Measurements from ENCODE around the gene RCBTB2. TPM values are rescaled to one million over a fixed set of nuclear protein-coding genes. Genes with fewer than 3 reads are reported as not detected.

Gene RCBTB2
- total RNA-seq, 4 donors from 2014 or later, result 29.1 to 49.6 (median 34.9) TPM

DNA sequence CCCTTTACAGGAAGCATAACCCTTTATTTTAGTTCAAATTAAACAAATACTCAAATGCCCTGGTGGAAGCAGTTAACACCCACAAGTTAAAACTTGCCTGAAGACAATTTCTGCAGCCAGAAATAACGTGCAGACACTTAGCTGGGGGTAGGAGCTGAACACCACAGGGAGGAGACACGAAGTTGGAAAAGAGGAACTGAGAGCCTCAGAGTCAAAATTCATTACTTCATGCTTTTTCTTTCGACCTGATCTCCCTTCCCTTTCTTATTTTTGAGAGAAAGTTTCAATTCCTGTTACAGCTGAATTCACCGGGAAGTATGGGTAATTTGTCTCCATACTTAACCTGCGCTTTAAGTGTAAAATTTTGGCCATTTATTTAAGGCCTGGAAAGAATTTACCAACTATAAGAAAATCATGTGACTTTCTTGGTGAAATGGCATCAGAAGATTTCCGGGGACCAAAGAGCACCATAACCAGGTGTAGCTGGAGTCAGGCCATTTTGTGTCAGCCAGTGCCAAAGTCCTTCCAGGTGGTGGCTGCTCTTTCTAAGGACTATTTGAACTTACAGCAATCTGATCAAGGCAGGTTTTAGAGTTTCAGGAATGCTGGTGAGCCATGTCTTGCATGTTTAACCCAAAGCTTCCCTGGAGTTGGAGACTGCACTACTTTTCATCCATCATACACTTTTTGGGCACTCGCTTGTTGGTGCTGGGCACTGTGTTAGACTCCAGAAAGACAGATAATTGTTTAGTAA is 46.5 kb upstream of the RCBTB2 start:
- peaks cover 0 to 17% of the 10 kb centered on the region in 2 donors for H3K4me1 ChIP-seq
- WGBS, 2 donors, result 75 to 77% methylated on average over 7 of the region's 7 CpGs
- intact Hi-C loops (cut with DNase I), result no loop called here
- no peaks in the 10 kb centered on the region for H3K27me3 ChIP-seq
- TF ChIP-seq POLR2A (IDR thresholded peaks at IDR 0.05), result no peak
- TF ChIP-seq, protein P1, sequence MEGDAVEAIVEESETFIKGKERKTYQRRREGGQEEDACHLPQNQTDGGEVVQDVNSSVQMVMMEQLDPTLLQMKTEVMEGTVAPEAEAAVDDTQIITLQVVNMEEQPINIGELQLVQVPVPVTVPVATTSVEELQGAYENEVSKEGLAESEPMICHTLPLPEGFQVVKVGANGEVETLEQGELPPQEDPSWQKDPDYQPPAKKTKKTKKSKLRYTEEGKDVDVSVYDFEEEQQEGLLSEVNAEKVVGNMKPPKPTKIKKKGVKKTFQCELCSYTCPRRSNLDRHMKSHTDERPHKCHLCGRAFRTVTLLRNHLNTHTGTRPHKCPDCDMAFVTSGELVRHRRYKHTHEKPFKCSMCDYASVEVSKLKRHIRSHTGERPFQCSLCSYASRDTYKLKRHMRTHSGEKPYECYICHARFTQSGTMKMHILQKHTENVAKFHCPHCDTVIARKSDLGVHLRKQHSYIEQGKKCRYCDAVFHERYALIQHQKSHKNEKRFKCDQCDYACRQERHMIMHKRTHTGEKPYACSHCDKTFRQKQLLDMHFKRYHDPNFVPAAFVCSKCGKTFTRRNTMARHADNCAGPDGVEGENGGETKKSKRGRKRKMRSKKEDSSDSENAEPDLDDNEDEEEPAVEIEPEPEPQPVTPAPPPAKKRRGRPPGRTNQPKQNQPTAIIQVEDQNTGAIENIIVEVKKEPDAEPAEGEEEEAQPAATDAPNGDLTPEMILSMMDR (IDR thresholded peaks at IDR 0.05), result no peak
- H3K36me3 ChIP-seq, result no peaks in the 10 kb centered on the region
- no peak overlapping the region for H3K4me3 ChIP-seq (replicated peaks in 1 of 3)
- H3K9me3 ChIP-seq, result no peaks in the 10 kb centered on the region
- peak overlapping the region in 1 of 3 donors; percentile 4 for H3K27ac ChIP-seq
- no peak for DNase-seq

DNA sequence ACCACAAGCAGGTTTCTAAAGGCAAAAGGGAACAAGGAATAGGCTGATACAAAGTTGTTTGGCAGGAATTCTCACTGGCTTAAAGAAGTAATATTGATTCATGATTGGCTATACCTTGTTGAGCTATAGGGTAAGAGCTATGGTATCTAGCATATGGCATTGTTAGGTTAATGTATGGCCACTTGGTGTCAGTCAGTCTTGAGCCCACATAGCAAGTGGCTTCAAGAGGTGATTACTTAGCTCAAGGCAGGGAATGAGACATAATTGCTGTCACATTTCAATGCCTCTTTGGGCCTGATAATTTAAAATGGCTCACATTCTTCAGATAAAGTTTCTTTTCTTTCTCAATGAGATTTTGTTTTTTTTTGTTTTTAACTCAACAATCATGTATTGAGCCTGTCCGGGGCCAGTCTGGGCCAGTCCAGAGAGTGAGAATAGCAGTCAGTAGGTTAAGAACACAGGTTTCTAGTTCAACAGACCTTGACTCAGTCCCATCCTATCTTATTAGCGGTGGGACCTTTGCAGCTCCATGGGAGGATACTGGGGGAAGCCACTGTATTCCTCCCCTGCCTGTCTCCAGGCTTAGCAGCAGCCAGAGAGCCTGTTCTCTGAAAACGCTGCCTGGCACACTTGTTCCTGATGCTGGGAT is 45.8 kb upstream of the RCBTB2 start:
- 54 to 74% methylated on average over 3 of the region's 3 CpGs for WGBS, 2 donors
- no peaks in the 10 kb centered on the region for H3K27me3 ChIP-seq
- peak overlapping the region in 1 of 3 donors; percentile 13 for H3K27ac ChIP-seq
- H3K36me3 ChIP-seq, result no peaks in the 10 kb centered on the region
- H3K4me1 ChIP-seq, result peaks cover 0 to 17% of the 10 kb centered on the region in 2 donors
- TF ChIP-seq, protein P1 (IDR thresholded peaks at IDR 0.05), result no peak
- no peak for TF ChIP-seq POLR2A (IDR thresholded peaks at IDR 0.05)
- intact Hi-C loops (cut with DNase I), result no loop called here
- DNase-seq, result peak in 1 of 2 donors; percentile 18
- no peak overlapping the region for H3K4me3 ChIP-seq (replicated peaks in 1 of 3)
- H3K9me3 ChIP-seq, result no peaks in the 10 kb centered on the region

DNA sequence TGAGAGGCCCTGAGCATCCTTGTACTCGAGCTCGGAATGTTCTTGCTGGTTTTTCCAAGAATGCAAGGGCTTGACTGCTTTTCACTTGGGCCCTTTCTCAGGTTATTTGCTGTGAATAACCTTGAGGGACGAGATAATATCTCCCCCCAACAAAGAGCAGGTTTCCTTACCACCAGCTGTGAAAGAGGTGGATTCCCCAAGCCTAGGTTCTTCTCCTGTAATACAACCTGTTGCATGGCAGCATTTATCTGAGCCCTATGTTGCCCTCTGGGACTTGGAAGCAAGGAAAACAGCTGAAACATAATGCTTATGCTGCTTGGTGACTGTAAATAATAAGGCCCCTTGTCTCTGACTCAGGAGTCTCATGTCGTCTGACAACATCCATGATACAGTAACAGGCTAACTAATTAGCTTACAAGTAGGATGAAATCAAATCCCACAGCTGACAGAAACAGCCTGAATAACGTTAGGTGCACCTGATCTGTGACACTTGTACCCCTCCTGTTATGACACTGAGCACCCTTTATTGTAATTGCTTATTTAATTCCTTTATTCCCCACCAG is 43.6 kb upstream of the RCBTB2 start:
- Histone ChIP-seq H3K27me3 (no peaks in the 10 kb centered on the region), H3K9me3 (no peaks in the 10 kb centered on the region), H3K27ac (no peak overlapping the region), H3K36me3 (no peaks in the 10 kb centered on the region), H3K4me1 (peaks cover 3 to 20% of the 10 kb centered on the region in 2 donors), H3K4me3 (replicated peaks in 1 of 3) (no peak overlapping the region)
- 82 to 86% methylated on average over 5 of the region's 5 CpGs for WGBS, 2 donors
- DNase-seq, result no peak
- TF ChIP-seq POLR2A (IDR thresholded peaks at IDR 0.05), result no peak
- TF ChIP-seq, protein P1 (IDR thresholded peaks at IDR 0.05), result no peak
- intact Hi-C loops (cut with DNase I), result no loop called here

DNA sequence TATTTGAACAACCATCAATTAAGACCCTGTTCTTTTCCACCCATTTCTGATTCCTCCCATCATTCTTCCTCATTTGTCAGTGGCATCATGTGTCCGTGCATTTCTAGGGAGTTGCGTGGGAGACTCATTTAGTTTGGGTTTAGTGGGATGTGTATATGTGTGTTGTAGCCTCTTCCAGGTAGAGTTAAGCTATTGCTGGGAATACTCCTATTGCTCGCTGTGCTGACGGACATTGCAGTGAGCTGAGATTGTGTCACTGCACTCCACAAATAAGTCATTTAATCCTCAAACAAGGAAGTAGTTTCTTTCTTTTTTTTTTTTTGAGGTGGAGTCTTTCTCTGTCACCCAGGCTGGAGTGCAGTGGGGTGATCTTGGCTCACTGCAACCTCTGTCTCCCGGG is 42.2 kb upstream of the RCBTB2 start:
- no peaks in the 10 kb centered on the region for H3K36me3 ChIP-seq
- peaks cover 3 to 23% of the 10 kb centered on the region in 2 donors for H3K4me1 ChIP-seq
- no peak overlapping the region for H3K27ac ChIP-seq
- H3K27me3 ChIP-seq, result no peaks in the 10 kb centered on the region
- intact Hi-C loops (cut with DNase I), result no loop called here
- WGBS, 2 donors, result 92% methylated on average over 5 of the region's 5 CpGs
- no peaks in the 10 kb centered on the region for H3K9me3 ChIP-seq
- TF ChIP-seq, protein P1 (IDR thresholded peaks at IDR 0.05), result no peak
- TF ChIP-seq POLR2A (IDR thresholded peaks at IDR 0.05), result no peak
- H3K4me3 ChIP-seq (replicated peaks in 1 of 3), result no peak overlapping the region
- no peak for DNase-seq

All from thyroid gland (tissue), 4 donors.